Measurements from ENCODE around the gene KDM6A.

DNA sequence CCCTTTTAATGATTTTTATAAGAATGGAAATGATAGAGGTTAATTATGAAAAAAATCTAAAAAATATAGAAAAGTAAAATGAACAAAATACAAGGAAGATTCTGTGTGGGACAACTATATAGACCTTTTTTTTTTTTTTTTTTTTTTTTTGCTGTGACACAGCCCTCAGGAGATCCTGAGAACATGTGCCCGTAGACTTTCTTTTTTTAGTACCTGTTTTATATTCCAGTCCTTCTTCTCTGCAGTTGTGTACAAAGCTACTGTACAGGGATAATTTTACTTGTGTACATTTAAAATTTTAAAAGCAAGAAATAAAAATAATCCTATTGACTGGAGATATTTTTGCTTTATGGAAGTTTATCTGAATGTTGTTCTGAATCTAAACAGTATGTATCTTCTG, 85.5 kb downstream of the KDM6A start:
- TF ChIP-seq, protein P1, sequence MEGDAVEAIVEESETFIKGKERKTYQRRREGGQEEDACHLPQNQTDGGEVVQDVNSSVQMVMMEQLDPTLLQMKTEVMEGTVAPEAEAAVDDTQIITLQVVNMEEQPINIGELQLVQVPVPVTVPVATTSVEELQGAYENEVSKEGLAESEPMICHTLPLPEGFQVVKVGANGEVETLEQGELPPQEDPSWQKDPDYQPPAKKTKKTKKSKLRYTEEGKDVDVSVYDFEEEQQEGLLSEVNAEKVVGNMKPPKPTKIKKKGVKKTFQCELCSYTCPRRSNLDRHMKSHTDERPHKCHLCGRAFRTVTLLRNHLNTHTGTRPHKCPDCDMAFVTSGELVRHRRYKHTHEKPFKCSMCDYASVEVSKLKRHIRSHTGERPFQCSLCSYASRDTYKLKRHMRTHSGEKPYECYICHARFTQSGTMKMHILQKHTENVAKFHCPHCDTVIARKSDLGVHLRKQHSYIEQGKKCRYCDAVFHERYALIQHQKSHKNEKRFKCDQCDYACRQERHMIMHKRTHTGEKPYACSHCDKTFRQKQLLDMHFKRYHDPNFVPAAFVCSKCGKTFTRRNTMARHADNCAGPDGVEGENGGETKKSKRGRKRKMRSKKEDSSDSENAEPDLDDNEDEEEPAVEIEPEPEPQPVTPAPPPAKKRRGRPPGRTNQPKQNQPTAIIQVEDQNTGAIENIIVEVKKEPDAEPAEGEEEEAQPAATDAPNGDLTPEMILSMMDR (IDR thresholded peaks at IDR 0.05): no peak
- TF ChIP-seq POLR2A (IDR thresholded peaks at IDR 0.05): no peak
- no peak for TF ChIP-seq EP300 (IDR thresholded peaks at IDR 0.05)
- no peak for TF ChIP-seq POLR2AphosphoS5 (IDR thresholded peaks at IDR 0.05)

Data from upper lobe of left lung (tissue), 4 donors.